C4-2B (cell line): ENCODE measurements around the gene ZBTB20.

Source experiments
- H3K27ac ChIP-seq: fragments of 450-650 bp; 2 replicates; pipeline ENCODE4 v1.5.1; 2017
- ZFX ChIP-seq: fragments of 450-650 bp; IDR thresholded peaks from 2 replicates; pipeline ENCODE4 v1.6.1; 2017
- TF ChIP-seq, protein P1 (sequence below): fragments of 450-650 bp; conservative IDR thresholded peaks from 2 replicates; pipeline ENCODE4 v1.5.1; 2017; ENCODE audit warnings: mild to moderate bottlenecking

ZBTB20 gene

DNA sequence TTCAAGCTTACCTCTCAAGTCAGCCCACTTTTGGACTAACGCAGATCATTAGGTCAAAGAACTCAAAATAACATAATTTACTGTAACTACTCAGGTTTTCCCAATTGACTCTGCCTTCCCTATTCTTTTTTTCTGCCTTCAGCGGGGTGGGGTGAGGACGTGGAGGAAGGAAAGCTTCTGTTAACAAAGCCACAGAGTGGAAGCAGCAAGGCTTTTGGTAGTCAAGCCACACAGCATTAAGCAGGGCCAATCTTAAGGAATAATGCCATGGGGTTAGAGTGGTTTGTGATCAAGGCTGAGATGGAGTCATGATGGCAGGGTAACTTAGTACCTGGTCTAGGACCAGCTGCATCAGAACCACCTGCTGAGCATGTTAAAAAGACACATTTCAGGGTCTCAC lies 575.7 kb downstream of the ZBTB20 start:
- no peak overlapping the region for H3K27ac ChIP-seq
- TF ChIP-seq, protein P1, sequence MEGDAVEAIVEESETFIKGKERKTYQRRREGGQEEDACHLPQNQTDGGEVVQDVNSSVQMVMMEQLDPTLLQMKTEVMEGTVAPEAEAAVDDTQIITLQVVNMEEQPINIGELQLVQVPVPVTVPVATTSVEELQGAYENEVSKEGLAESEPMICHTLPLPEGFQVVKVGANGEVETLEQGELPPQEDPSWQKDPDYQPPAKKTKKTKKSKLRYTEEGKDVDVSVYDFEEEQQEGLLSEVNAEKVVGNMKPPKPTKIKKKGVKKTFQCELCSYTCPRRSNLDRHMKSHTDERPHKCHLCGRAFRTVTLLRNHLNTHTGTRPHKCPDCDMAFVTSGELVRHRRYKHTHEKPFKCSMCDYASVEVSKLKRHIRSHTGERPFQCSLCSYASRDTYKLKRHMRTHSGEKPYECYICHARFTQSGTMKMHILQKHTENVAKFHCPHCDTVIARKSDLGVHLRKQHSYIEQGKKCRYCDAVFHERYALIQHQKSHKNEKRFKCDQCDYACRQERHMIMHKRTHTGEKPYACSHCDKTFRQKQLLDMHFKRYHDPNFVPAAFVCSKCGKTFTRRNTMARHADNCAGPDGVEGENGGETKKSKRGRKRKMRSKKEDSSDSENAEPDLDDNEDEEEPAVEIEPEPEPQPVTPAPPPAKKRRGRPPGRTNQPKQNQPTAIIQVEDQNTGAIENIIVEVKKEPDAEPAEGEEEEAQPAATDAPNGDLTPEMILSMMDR = no peak
- TF ChIP-seq ZFX = no peak

DNA sequence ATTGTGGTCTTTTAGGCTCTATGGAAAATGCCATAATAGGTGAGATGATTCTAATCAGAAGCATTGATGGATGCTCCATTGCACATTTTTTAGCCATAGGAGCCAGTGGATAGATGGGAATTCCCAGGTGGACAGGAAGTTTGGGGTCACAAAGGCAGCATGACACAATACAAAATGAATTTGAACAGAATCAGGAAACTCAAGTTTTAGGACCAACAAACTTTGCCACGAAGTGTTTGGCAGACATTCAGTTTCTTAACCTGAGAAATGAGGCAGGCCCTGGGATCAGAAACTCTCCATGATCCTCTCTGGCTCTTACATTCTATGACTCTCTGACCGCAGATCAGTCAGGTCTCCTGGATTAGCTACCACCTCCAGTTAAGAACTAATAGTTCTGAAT lies 577.9 kb downstream of the ZBTB20 start:
- no peak for TF ChIP-seq ZFX
- TF ChIP-seq, protein P1 = no peak

DNA sequence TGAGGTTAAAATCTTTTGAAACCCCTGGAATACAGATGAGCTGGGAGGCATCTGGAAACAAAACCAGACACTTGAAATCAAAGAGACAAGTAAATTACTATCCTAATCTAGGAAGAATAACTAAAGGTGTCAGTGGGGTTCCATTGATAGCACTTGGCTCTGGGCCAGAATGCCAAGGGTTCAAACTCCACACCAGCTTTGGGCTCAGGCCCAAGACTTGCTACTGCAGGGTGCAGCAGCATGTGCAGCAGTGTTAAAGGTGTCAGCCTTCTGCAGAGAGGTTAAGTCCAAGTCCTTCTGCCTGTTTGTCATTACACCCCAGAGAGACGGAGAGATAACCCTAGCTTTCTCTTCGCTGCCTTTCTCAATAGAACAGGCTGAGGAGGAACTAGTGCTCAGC lies 579.3 kb downstream of the ZBTB20 start:
- TF ChIP-seq ZFX = no peak
- TF ChIP-seq, protein P1 = no peak
- no peak overlapping the region for H3K27ac ChIP-seq

More for the DNA sequence above, 577.9 kb downstream of the ZBTB20 start:
- H3K27ac ChIP-seq = no peak overlapping the region

DNA sequence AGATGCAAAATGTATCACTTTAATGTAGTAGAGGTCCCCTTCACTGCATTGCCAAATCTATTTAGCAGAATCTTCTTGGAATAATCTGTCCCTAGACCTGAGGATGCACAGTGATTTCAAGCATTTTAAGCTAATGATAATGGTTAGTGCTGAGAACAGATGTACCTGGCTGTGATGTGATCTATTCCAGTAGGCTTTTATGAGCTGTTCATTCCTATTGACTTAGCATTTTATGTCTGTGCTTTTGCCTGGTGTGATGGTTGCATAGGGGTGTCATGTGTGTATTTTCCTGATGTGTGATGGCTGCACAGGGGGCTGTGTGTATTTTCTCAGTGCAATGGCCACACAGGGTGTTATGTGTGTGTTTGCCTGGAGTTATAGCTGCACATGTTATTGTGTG lies 580.3 kb downstream of the ZBTB20 start:
- H3K27ac ChIP-seq = no peak overlapping the region

DNA sequence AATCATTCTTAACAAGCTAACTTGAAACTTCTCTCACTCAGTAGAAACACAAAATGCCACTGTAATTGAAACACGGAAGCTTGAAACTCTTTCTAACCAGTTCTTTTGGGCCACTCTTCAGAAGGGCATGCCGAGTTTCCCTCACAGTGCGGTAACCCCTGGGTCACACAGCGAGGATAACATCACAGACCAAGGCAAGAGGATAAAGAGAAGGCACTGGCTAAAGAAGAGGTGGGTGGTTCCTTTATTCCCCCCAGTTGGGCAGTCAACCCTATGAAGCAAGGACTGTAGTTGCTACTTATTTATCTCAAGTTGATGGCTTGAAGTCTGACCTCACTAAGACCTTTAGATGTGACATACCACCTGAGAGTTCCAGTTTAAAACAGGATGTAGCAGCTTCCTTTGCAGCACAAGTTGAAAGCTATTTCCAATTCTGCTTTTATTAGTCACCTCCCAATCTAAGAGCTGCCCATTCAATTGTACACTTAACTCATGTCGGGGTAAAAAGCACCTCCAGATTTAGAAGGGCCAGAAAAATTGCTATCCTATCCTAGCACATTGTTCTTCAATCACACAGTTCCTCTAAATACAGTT lies 580.8 kb downstream of the ZBTB20 start:
- TF ChIP-seq, protein P1 = no peak
- TF ChIP-seq ZFX = no peak

More for the DNA sequence above, 580.3 kb downstream of the ZBTB20 start:
- TF ChIP-seq, protein P1 = no peak
- no peak for TF ChIP-seq ZFX

DNA sequence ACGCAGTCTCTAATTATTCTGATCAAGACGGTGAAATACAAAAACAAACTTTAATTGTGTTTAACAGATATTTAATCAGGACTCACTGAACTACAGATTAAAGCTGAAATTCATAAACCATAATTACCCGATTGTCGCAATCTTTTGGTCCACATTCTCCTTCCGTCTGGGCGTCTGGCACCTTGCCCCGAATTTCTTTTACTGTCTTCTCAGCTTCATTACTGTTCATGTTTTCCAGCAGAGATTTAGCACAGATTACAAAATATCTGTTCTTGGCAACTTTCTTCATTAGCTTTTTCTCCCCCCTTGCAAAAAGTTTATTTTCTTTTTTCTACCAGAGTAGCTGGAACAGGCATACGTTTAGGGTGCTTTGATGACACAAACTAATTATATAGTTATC lies 581.9 kb downstream of the ZBTB20 start:
- no peak for TF ChIP-seq ZFX
- TF ChIP-seq, protein P1 = no peak
- no peak overlapping the region for H3K27ac ChIP-seq

More for the DNA sequence above, 580.8 kb downstream of the ZBTB20 start:
- H3K27ac ChIP-seq = no peak overlapping the region

DNA sequence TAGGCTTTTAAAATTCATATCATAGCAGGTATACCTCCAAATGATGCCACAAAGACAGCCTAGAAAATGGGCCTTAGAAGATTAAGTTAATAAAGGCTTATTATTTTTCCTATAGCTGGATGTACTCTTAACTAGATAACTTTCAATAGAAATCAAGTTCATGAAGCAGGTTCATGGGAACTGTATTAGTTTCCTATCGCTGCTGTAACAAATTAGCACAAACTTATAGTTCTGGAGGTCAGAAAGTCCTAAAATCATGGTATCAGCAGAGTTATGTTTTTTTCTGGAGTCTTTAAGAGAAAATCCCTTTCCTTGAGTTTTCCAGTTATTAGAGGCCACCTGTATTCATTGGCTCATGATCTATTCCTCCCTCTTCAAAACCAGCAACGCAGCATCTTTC lies 583.4 kb downstream of the ZBTB20 start:
- TF ChIP-seq ZFX = no peak
- TF ChIP-seq, protein P1 = no peak
- no peak overlapping the region for H3K27ac ChIP-seq
